ENCODE measurements around the gene RNF121. TPM values are rescaled to one million over a fixed set of nuclear protein-coding genes. Genes with fewer than 3 reads are reported as not detected.

Gene RNF121
- total RNA-seq, 1 experiment from 2014 or later: 21.4 TPM

GRCh38 chr11:72037554-72038311 lies 108.9 kb downstream of the RNF121 start:
- H3K4me1 ChIP-seq (replicated peaks): peaks cover 23% of the 10 kb centered on the region
- H3K4me3 ChIP-seq: no peak overlapping the region
- no peak for DNase-seq (ENCODE audit: low read depth in 1 of 2, low spot score in 2 of 2)
- H3K36me3 ChIP-seq: 0 out of 2 replicates have a peak, but pooled peaks cover 2% of the 10 kb centered on the region
- H3K27me3 ChIP-seq (replicated peaks): no peaks in the 10 kb centered on the region
- no peak overlapping the region for H3K27ac ChIP-seq
- H3K9me3 ChIP-seq (replicated peaks): no peaks in the 10 kb centered on the region

GRCh38 chr11:72038491-72038890 lies 109.6 kb downstream of the RNF121 start:
- no peak for DNase-seq (ENCODE audit: low read depth in 1 of 2, low spot score in 2 of 2)
- H3K36me3 ChIP-seq: 0 out of 2 replicates have a peak, but pooled peaks cover 2% of the 10 kb centered on the region

GRCh38 chr11:72039031-72039855 lies 110.4 kb downstream of the RNF121 start:
- no peak overlapping the region for H3K27ac ChIP-seq
- H3K36me3 ChIP-seq: 0 out of 2 replicates have a peak, but pooled peaks cover 2% of the 10 kb centered on the region
- H3K9me3 ChIP-seq (replicated peaks): no peaks in the 10 kb centered on the region
- H3K4me3 ChIP-seq: no peak overlapping the region
- no peak for DNase-seq (ENCODE audit: low read depth in 1 of 2, low spot score in 2 of 2)
- peaks cover 23% of the 10 kb centered on the region for H3K4me1 ChIP-seq (replicated peaks)
- H3K27me3 ChIP-seq (replicated peaks): no peaks in the 10 kb centered on the region

More at GRCh38 chr11:72038491-72038890, 109.6 kb downstream of the RNF121 start:
- H3K27me3 ChIP-seq (replicated peaks): no peaks in the 10 kb centered on the region
- no peak overlapping the region for H3K27ac ChIP-seq
- H3K9me3 ChIP-seq (replicated peaks): no peaks in the 10 kb centered on the region
- no peak overlapping the region for H3K4me3 ChIP-seq
- peaks cover 23% of the 10 kb centered on the region for H3K4me1 ChIP-seq (replicated peaks)

GRCh38 chr11:72039856-72040401 lies 111.1 kb downstream of the RNF121 start:
- Histone ChIP-seq H3K4me1 (replicated peaks) (peaks cover 23% of the 10 kb centered on the region), H3K4me3 (peak overlapping the region; percentile 40), H3K27ac (no peak overlapping the region), H3K9me3 (replicated peaks) (no peaks in the 10 kb centered on the region), H3K27me3 (replicated peaks) (no peaks in the 10 kb centered on the region), H3K36me3 (0 out of 2 replicates have a peak, but pooled peaks cover 2% of the 10 kb centered on the region)
- DNase-seq (ENCODE audit: low read depth in 1 of 2, low spot score in 2 of 2): no peak

GRCh38 chr11:72040491-72041363 lies 111.9 kb downstream of the RNF121 start:
- H3K4me1 ChIP-seq (replicated peaks): peaks cover 23% of the 10 kb centered on the region
- H3K27ac ChIP-seq: peak overlapping the region; percentile 80
- H3K9me3 ChIP-seq (replicated peaks): no peaks in the 10 kb centered on the region
- no peaks in the 10 kb centered on the region for H3K27me3 ChIP-seq (replicated peaks)
- DNase-seq (ENCODE audit: low read depth in 1 of 2, low spot score in 2 of 2): peak; percentile 80 to 91
- H3K36me3 ChIP-seq: 0 out of 2 replicates have a peak, but pooled peaks cover 2% of the 10 kb centered on the region
- H3K4me3 ChIP-seq: peak overlapping the region; percentile 40

- H3K4me3 ChIP-seq: peak overlapping the region; percentile 40
- peak; percentile 50 to 66 for DNase-seq (ENCODE audit: low read depth in 1 of 2, low spot score in 2 of 2)
- peaks cover 23% of the 10 kb centered on the region for H3K4me1 ChIP-seq (replicated peaks)
Observed at GRCh38 chr11:72041364-72042063, 112.7 kb downstream of the RNF121 start.

GRCh38 chr11:72042064-72042745 lies 113.4 kb downstream of the RNF121 start:
- no peak for DNase-seq (ENCODE audit: low read depth in 1 of 2, low spot score in 2 of 2)
- H3K9me3 ChIP-seq (replicated peaks): no peaks in the 10 kb centered on the region
- H3K4me1 ChIP-seq (replicated peaks): peaks cover 23% of the 10 kb centered on the region
- H3K4me3 ChIP-seq: peak overlapping the region; percentile 40
- peak overlapping the region; percentile 80 for H3K27ac ChIP-seq
- H3K27me3 ChIP-seq (replicated peaks): no peaks in the 10 kb centered on the region
- no peaks in the 10 kb centered on the region for H3K36me3 ChIP-seq

More at GRCh38 chr11:72041364-72042063, 112.7 kb downstream of the RNF121 start:
- H3K27me3 ChIP-seq (replicated peaks): no peaks in the 10 kb centered on the region
- H3K27ac ChIP-seq: peak overlapping the region; percentile 80
- no peaks in the 10 kb centered on the region for H3K9me3 ChIP-seq (replicated peaks)
- no peaks in the 10 kb centered on the region for H3K36me3 ChIP-seq

- Histone ChIP-seq H3K27me3 (replicated peaks) (no peaks in the 10 kb centered on the region), H3K36me3 (peaks cover 3% of the 10 kb centered on the region; the same call in 1 of the 2 replicates), H3K4me3 (no peak overlapping the region), H3K9me3 (replicated peaks) (no peaks in the 10 kb centered on the region), H3K4me1 (replicated peaks) (peaks cover 17% of the 10 kb centered on the region), H3K27ac (no peak overlapping the region)
- DNase-seq (ENCODE audit: low read depth in 1 of 2, low spot score in 2 of 2): no peak
Observed at GRCh38 chr11:72045849-72046248, 117.0 kb downstream of the RNF121 start.

Other genes starting within 250 kb of the RNF121 start
- gene DEFB108B, start 95.8 kb upstream of the RNF121 start, total RNA-seq (2014; rRNA removed; shearing (Covaris generic)): not detected in 2 replicates
- not detected in 2 replicates for gene DEFB131B, start 50.6 kb upstream of the RNF121 start, total RNA-seq (2014; rRNA removed; shearing (Covaris generic))
- gene XNDC1N, start 452 bp upstream of the RNF121 start, total RNA-seq (2014; rRNA removed; shearing (Covaris generic)): 0.47 and 3.2 TPM in 2 replicates
- 0.06 and 3.3 TPM in 2 replicates for gene IL18BP, start 69.9 kb downstream of the RNF121 start, total RNA-seq (2014; rRNA removed; shearing (Covaris generic))
- gene NUMA1, start 151.5 kb downstream of the RNF121 start, total RNA-seq (2014; rRNA removed; shearing (Covaris generic)): 38.4 and 46.4 TPM in 2 replicates
- gene LRRC51, start 151.8 kb downstream of the RNF121 start, total RNA-seq (2014; rRNA removed; shearing (Covaris generic)): 4.1 TPM in 1 of 2 replicates, not detected in the other
- 51.2 and 76.8 TPM in 2 replicates for gene LAMTOR1, start 174.3 kb downstream of the RNF121 start, total RNA-seq (2014; rRNA removed; shearing (Covaris generic))
- not detected in 2 replicates for gene TOMT, start 176.9 kb downstream of the RNF121 start, total RNA-seq (2014; rRNA removed; shearing (Covaris generic))
- 23.5 and 46.9 TPM in 2 replicates for gene ANAPC15, start 183.6 kb downstream of the RNF121 start, total RNA-seq (2014; rRNA removed; shearing (Covaris generic))
- not detected in 2 replicates for gene FOLR3, start 206.7 kb downstream of the RNF121 start, total RNA-seq (2014; rRNA removed; shearing (Covaris generic))